ENCODE data around the gene FBXL4.

FBXL4 gene

DNA sequence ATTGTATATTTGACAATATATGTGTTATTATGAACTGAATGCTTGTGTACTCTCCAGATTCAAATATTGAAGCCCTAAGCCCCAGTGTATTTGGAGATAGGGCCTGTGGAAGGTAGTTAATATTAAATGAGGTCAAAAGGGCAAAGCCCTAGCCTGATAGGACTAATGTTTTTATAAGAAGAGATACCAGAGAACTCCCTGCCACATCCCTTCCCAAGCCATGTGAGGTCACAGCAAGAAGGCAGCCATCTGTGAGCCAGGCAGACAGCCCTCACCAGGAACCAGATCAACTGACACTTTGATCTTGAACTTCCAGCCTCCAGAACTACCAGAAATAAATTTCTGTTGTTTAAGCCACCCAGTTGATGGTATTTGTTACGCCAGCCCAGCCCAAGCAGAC, 36.4 kb upstream of the FBXL4 start:
- TF ChIP-seq, protein P1, sequence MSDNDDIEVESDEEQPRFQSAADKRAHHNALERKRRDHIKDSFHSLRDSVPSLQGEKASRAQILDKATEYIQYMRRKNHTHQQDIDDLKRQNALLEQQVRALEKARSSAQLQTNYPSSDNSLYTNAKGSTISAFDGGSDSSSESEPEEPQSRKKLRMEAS (IDR thresholded peaks at IDR 0.05; ENCODE audit: low read depth, low read length), result no peak
- TF ChIP-seq, protein P2, sequence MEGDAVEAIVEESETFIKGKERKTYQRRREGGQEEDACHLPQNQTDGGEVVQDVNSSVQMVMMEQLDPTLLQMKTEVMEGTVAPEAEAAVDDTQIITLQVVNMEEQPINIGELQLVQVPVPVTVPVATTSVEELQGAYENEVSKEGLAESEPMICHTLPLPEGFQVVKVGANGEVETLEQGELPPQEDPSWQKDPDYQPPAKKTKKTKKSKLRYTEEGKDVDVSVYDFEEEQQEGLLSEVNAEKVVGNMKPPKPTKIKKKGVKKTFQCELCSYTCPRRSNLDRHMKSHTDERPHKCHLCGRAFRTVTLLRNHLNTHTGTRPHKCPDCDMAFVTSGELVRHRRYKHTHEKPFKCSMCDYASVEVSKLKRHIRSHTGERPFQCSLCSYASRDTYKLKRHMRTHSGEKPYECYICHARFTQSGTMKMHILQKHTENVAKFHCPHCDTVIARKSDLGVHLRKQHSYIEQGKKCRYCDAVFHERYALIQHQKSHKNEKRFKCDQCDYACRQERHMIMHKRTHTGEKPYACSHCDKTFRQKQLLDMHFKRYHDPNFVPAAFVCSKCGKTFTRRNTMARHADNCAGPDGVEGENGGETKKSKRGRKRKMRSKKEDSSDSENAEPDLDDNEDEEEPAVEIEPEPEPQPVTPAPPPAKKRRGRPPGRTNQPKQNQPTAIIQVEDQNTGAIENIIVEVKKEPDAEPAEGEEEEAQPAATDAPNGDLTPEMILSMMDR (IDR thresholded peaks at IDR 0.05; ENCODE audit: low read depth, low read length), result no peak
- TF ChIP-seq MYC (IDR thresholded peaks at IDR 0.05; ENCODE audit: low read depth, low read length), result no peak
- no peak for TF ChIP-seq POLR2A (IDR thresholded peaks at IDR 0.05; ENCODE audit: extremely low read depth, insufficient read length)
- DNase-seq (ENCODE audit: low read depth), result no peak
- no peak overlapping the region for H3K4me3 ChIP-seq (ENCODE audit: low read depth, low read length)

- TF ChIP-seq MYC (IDR thresholded peaks at IDR 0.05; ENCODE audit: low read depth, low read length) (no peak), POLR2A (IDR thresholded peaks at IDR 0.05; ENCODE audit: extremely low read depth, insufficient read length) (no peak)
- TF ChIP-seq, protein P1 (IDR thresholded peaks at IDR 0.05; ENCODE audit: low read depth, low read length), result no peak
- TF ChIP-seq, protein P2 (IDR thresholded peaks at IDR 0.05; ENCODE audit: low read depth, low read length), result no peak
These were observed 33.7 kb upstream of the FBXL4 start for GRCh38 chr6:98981473-98981872.

GRCh38 chr6:98980819-98981218, 33.1 kb upstream of the FBXL4 start:
- DNase-seq (ENCODE audit: low read depth), result no peak
- TF ChIP-seq, protein P2 (IDR thresholded peaks at IDR 0.05; ENCODE audit: low read depth, low read length), result no peak
- TF ChIP-seq, protein P1 (IDR thresholded peaks at IDR 0.05; ENCODE audit: low read depth, low read length), result no peak
- TF ChIP-seq MYC (IDR thresholded peaks at IDR 0.05; ENCODE audit: low read depth, low read length), result no peak
- no peak for TF ChIP-seq POLR2A (IDR thresholded peaks at IDR 0.05; ENCODE audit: extremely low read depth, insufficient read length)
- H3K4me3 ChIP-seq (ENCODE audit: low read depth, low read length), result no peak overlapping the region

More at GRCh38 chr6:98981473-98981872, 33.7 kb upstream of the FBXL4 start:
- H3K4me3 ChIP-seq (ENCODE audit: low read depth, low read length), result no peak overlapping the region
- DNase-seq (ENCODE audit: low read depth), result no peak

DNA sequence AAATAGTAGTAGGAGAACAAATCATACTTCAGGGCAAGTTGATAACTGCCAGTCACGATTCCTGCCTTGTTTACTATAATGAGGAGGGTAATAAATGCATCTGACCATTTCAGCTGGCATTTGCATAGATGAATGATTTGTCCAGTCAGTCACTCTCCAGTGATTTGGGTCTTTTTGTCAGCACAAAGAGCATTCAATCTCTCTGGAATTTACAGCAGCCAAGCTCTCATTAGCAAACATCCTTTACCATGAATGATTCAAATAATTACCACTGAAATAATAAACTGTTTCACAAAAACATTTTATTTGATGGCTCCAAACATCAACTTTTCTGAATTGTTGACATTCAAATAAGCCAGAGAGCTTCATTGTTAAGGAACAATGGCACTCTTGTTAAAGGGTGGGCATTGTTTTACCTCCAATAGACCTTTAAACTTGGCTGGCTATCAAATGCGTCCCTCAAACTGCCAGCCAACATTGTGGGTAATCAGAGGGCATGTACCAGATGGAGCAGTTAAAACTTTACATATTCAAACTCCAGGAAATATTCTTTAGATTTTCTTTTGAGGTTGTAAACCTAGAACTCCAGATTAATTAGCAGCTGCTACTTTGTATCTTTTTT, 30.0 kb upstream of the FBXL4 start:
- no peak overlapping the region for H3K4me3 ChIP-seq (ENCODE audit: low read depth, low read length)
- TF ChIP-seq POLR2A (IDR thresholded peaks at IDR 0.05; ENCODE audit: extremely low read depth, insufficient read length) (no peak), MYC (IDR thresholded peaks at IDR 0.05; ENCODE audit: low read depth, low read length) (no peak)
- TF ChIP-seq, protein P1 (IDR thresholded peaks at IDR 0.05; ENCODE audit: low read depth, low read length), result no peak
- TF ChIP-seq, protein P2 (IDR thresholded peaks at IDR 0.05; ENCODE audit: low read depth, low read length), result no peak
- DNase-seq (ENCODE audit: low read depth), result no peak

GRCh38 chr6:98976674-98977385, 29.1 kb upstream of the FBXL4 start:
- no peak overlapping the region for H3K4me3 ChIP-seq (ENCODE audit: low read depth, low read length)
- TF ChIP-seq POLR2A (IDR thresholded peaks at IDR 0.05; ENCODE audit: extremely low read depth, insufficient read length) (no peak), MYC (IDR thresholded peaks at IDR 0.05; ENCODE audit: low read depth, low read length) (0 out of 2 replicates have a peak, but pooled peaks have one; percentile 26)
- TF ChIP-seq, protein P2 (IDR thresholded peaks at IDR 0.05; ENCODE audit: low read depth, low read length), result no peak
- TF ChIP-seq, protein P1 (IDR thresholded peaks at IDR 0.05; ENCODE audit: low read depth, low read length), result 0 out of 2 replicates have a peak, but pooled peaks have one; percentile 20
- DNase-seq (ENCODE audit: low read depth), result peak; percentile 22

All from NB4 (cell line).